ENCODE data around the gene CIB1.

- no peak for TF ChIP-seq POLR2A (IDR thresholded peaks at IDR 0.05)
- TF ChIP-seq, protein P1, sequence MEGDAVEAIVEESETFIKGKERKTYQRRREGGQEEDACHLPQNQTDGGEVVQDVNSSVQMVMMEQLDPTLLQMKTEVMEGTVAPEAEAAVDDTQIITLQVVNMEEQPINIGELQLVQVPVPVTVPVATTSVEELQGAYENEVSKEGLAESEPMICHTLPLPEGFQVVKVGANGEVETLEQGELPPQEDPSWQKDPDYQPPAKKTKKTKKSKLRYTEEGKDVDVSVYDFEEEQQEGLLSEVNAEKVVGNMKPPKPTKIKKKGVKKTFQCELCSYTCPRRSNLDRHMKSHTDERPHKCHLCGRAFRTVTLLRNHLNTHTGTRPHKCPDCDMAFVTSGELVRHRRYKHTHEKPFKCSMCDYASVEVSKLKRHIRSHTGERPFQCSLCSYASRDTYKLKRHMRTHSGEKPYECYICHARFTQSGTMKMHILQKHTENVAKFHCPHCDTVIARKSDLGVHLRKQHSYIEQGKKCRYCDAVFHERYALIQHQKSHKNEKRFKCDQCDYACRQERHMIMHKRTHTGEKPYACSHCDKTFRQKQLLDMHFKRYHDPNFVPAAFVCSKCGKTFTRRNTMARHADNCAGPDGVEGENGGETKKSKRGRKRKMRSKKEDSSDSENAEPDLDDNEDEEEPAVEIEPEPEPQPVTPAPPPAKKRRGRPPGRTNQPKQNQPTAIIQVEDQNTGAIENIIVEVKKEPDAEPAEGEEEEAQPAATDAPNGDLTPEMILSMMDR (IDR thresholded peaks at IDR 0.05), result no peak
- peak in 2 of 4 donors; percentile 11 to 31 for TF ChIP-seq POLR2AphosphoS5 (IDR thresholded peaks at IDR 0.05)
- TF ChIP-seq EP300 (IDR thresholded peaks at IDR 0.05), result no peak
Observed at GRCh38 chr15:90210593-90210992, 23.1 kb downstream of the CIB1 start.
